Endothelial cell of umbilical vein (primary cell): ENCODE measurements around the gene ADAM33.

ENCODE experiments used
- EZH2 ChIP-seq: IDR thresholded peaks from 2 replicates; pipeline ENCODE4 v1.6.1; 2012; ENCODE audit warnings: borderline replicate concordance, low read depth, mild to moderate bottlenecking, moderate library complexity, low read length, inconsistent platforms; ENCODE audit not compliant: severe bottlenecking
- GATA2 ChIP-seq: IDR thresholded peaks from 2 replicates; pipeline ENCODE4 v1.7.0; 2011; ENCODE audit warnings: low read depth, mild to moderate bottlenecking, moderate library complexity, mixed read lengths, low read length; ENCODE audit not compliant: insufficient read length, insufficient read depth
- POLR2AphosphoS5 ChIP-seq: IDR thresholded peaks from 2 replicates; pipeline ENCODE4 v1.6.1; 2012; ENCODE audit warnings: low read depth, mild to moderate bottlenecking, control low read depth, low read length, moderate library complexity; ENCODE audit not compliant: insufficient read depth
- TF ChIP-seq, protein P1 (sequence below), 2 donors: IDR thresholded peaks; 1 replicate in 1 of 2; 2 replicates in 1 of 2; pipeline ENCODE4 v1.5.1; 2011; ENCODE audit warnings: low read length in 2 of 2, mild to moderate bottlenecking in 2 of 2, moderate library complexity in 2 of 2, control low read depth in 1 of 2, inconsistent platforms in 1 of 2, low read depth in 1 of 2; ENCODE audit not compliant: insufficient read depth in 1 of 2; ENCODE audit errors: extremely low read depth in 1 of 2

GRCh38 chr20:3685341-3685740, 3.5 kb upstream of the ADAM33 start:
- TF ChIP-seq, protein P1, sequence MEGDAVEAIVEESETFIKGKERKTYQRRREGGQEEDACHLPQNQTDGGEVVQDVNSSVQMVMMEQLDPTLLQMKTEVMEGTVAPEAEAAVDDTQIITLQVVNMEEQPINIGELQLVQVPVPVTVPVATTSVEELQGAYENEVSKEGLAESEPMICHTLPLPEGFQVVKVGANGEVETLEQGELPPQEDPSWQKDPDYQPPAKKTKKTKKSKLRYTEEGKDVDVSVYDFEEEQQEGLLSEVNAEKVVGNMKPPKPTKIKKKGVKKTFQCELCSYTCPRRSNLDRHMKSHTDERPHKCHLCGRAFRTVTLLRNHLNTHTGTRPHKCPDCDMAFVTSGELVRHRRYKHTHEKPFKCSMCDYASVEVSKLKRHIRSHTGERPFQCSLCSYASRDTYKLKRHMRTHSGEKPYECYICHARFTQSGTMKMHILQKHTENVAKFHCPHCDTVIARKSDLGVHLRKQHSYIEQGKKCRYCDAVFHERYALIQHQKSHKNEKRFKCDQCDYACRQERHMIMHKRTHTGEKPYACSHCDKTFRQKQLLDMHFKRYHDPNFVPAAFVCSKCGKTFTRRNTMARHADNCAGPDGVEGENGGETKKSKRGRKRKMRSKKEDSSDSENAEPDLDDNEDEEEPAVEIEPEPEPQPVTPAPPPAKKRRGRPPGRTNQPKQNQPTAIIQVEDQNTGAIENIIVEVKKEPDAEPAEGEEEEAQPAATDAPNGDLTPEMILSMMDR (IDR thresholded peaks at IDR 0.05; ENCODE audit: extremely low read depth in 1 of 2, insufficient read depth in 1 of 2, low read depth in 1 of 2, low read length in 2 of 2), result no peak
- TF ChIP-seq GATA2, result no peak
- TF ChIP-seq EZH2, result no peak
- no peak for TF ChIP-seq POLR2AphosphoS5
